ENCODE data around the gene SPIB.
"Not testable (repeated sequence)": the region's sequence is repeated elsewhere in the genome, so short reads cannot be mapped to it uniquely, and the experiment has no call there.

Gene SPIB

GRCh38 chr19:50435221-50435620 lies 16.5 kb downstream of the SPIB start:
- in situ Hi-C loops (cut with MboI; ENCODE audit: low sequenced_read_pairs), result no loop called here

GRCh38 chr19:50435627-50436026 lies 16.9 kb downstream of the SPIB start:
- in situ Hi-C loops (cut with MboI; ENCODE audit: low sequenced_read_pairs), result no loop called here

- in situ Hi-C loops (cut with MboI; ENCODE audit: low sequenced_read_pairs), result no loop called here
These were observed 19.2 kb downstream of the SPIB start for GRCh38 chr19:50437862-50438449.

GRCh38 chr19:50439130-50439529 lies 20.4 kb downstream of the SPIB start:
- in situ Hi-C loops (cut with MboI; ENCODE audit: low sequenced_read_pairs), result not testable (repeated sequence)

GRCh38 chr19:50444059-50444458 lies 25.3 kb downstream of the SPIB start:
- in situ Hi-C loops (cut with MboI; ENCODE audit: low sequenced_read_pairs), result no loop called here

- in situ Hi-C loops (cut with MboI; ENCODE audit: low sequenced_read_pairs), result no loop called here
These were observed 28.3 kb downstream of the SPIB start for GRCh38 chr19:50447053-50447452.

GRCh38 chr19:50447750-50448149 lies 29.0 kb downstream of the SPIB start:
- in situ Hi-C loops (cut with MboI; ENCODE audit: low sequenced_read_pairs), result no loop called here

GRCh38 chr19:50449236-50449899 lies 30.6 kb downstream of the SPIB start:
- in situ Hi-C loops (cut with MboI; ENCODE audit: low sequenced_read_pairs), result no loop called here

- in situ Hi-C loops (cut with MboI; ENCODE audit: low sequenced_read_pairs), result no loop called here
These were observed 31.9 kb downstream of the SPIB start for GRCh38 chr19:50450369-50451222.

GRCh38 chr19:50451223-50451534 lies 32.4 kb downstream of the SPIB start:
- in situ Hi-C loops (cut with MboI; ENCODE audit: low sequenced_read_pairs), result no loop called here

- in situ Hi-C loops (cut with MboI; ENCODE audit: low sequenced_read_pairs), result no loop called here
These were observed 34.5 kb downstream of the SPIB start for GRCh38 chr19:50453243-50453642.

GRCh38 chr19:50455992-50456391 lies 37.3 kb downstream of the SPIB start:
- in situ Hi-C loops (cut with MboI; ENCODE audit: low sequenced_read_pairs), result no loop called here

- in situ Hi-C loops (cut with MboI; ENCODE audit: low sequenced_read_pairs), result no loop called here
These were observed 38.6 kb downstream of the SPIB start for GRCh38 chr19:50457300-50457699.

- in situ Hi-C loops (cut with MboI; ENCODE audit: low sequenced_read_pairs), result no loop called here
These were observed 39.8 kb downstream of the SPIB start for GRCh38 chr19:50458396-50459066.

GRCh38 chr19:50459067-50459456 lies 40.3 kb downstream of the SPIB start:
- in situ Hi-C loops (cut with MboI; ENCODE audit: low sequenced_read_pairs), result no loop called here

- in situ Hi-C loops (cut with MboI; ENCODE audit: low sequenced_read_pairs), result loop anchor here (5.0 kb wide), 1 partner anchor 92 kb away; the partner anchor contains the start of gene NAPSA
These were observed 40.9 kb downstream of the SPIB start for GRCh38 chr19:50459638-50460037.

GRCh38 chr19:50460161-50460765 lies 41.5 kb downstream of the SPIB start:
- in situ Hi-C loops (cut with MboI; ENCODE audit: low sequenced_read_pairs), result loop anchor here (5.0 kb wide), 1 partner anchor 93 kb away; the partner anchor contains the start of gene NAPSA

GRCh38 chr19:50461066-50461875 lies 42.5 kb downstream of the SPIB start:
- in situ Hi-C loops (cut with MboI; ENCODE audit: low sequenced_read_pairs), result loop anchor here (5.0 kb wide), 1 partner anchor 94 kb away; the partner anchor contains the start of gene NAPSA

- in situ Hi-C loops (cut with MboI; ENCODE audit: low sequenced_read_pairs), result loop anchor here (5.0 kb wide), 1 partner anchor 96 kb away; the partner anchor contains the start of gene NAPSA
These were observed 44.2 kb downstream of the SPIB start for GRCh38 chr19:50462970-50463369.

GRCh38 chr19:50464348-50464747 lies 45.6 kb downstream of the SPIB start:
- in situ Hi-C loops (cut with MboI; ENCODE audit: low sequenced_read_pairs), result loop anchor here (5.0 kb wide), 1 partner anchor 97 kb away; the partner anchor contains the start of gene NAPSA

Data from HL-60/S4 (cell line).